Kidney capillary endothelial cell (primary cell): ENCODE data around the gene COL24A1.
"Not testable (repeated sequence)": the region's sequence is repeated elsewhere in the genome, so short reads cannot be mapped to it uniquely, and the experiment has no call there.

Experiments
- DNase-seq: peaks from one replicate; pipeline ENCODE4 v3.0.0-alpha.2; 2018; ENCODE audit warnings: low spot score

The COL24A1 gene

DNA sequence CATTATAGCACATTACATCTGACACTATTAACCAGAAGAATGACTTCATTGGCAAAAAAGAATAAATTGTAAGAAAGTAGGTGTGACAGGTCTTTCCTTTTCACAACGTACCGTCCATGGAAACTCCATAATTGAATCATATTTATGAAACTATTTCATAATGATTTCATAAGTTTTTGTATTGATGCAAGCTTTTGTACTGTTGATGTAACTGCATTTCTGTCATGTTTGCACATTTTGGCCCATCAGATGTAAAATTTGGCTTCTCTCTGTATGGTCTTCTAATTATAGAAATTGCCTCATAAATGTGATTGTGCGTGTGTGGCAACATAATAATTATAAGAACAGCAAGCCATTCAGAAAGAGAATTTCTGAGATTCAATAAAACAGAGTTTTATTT, 267.7 kb downstream of the COL24A1 start:
- no peak for DNase-seq

DNA sequence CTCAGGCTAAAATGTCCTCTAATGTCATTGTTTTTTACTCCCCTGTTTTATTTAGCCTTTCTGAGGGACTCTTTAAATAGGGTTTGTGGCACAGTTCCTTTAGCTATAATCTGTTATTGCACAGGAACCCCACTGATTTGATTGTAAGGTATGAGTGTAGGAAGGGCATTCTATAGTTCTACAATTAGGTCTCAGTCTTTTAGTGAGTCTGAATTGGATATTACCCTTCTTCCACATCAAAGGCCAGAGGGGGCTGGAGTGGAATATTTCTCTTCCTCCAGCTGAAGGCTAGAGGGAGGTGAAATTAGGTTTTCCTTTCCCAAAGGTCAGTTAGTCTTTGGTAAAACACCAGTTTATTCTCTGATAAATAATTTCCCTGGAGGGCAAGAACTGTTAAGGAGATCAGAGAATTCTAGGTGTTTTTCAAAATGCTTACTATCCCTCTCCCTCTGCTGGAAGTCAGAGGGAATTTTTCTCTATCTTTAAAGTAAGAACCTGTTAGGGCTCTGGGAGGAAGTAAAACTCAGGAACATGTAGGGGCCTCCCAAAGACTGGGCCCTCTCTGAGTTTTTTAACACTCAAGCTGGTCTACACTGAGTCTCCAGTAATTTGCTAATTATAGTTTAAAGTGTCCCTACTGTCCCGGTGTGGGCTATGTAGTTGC, 272.1 kb downstream of the COL24A1 start:
- no peak for DNase-seq

DNA sequence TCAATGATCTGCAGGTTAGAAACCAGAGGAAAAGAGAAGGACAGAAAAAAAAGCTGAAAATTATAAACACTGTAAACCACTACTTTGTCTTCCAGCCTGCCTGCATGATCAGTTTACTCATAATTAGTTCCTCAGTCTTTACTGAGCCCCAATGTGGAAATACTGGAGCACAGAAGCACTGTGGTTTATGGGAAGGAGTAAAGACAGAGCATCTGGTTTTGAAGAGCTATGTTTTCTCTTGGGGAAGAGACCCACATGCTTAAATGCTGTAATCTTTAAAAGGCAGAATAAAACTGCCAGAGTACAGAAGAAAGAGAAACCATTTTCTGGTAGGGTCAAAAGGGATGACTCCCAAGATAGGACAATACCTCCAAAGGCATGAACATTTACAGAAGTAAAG, 289.4 kb downstream of the COL24A1 start:
- DNase-seq: no peak

DNA sequence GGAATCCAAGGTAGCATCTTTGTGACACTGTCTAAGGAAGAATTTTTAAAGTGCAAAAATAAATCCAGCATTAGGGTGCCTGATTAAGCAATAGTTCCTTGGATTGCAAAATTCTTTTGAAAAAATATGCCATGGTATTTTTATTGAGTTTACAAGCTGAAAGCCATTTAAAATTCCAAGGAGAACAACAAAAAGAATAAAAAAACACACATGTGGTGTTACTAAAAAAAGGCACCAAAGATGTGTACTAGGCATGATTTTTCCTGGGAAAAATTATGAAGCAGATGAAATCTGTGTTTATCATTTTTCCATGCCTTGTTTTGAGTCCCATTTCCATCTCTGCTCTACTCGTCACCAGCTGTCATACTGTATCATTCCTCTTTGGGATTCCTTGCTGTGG, 291.4 kb downstream of the COL24A1 start:
- no peak for DNase-seq

DNA sequence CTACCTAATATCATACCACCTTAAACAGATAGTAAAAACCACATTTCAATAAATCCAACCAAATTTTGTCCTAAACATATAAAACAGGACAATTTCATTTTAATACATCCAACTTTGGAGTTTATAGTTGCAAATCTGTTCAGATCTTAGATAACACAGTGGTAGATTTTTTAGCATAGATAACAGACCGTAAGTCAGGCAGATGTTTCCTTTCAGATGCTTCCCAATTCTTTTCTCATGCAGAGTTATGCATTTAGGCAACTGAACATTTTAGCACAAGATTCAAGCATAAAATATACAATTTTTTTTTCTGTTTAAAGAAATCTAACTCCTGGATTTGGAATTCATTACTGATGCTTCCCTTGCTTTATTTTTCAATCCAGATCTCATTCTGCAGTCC, 291.8 kb downstream of the COL24A1 start:
- DNase-seq: no peak

DNA sequence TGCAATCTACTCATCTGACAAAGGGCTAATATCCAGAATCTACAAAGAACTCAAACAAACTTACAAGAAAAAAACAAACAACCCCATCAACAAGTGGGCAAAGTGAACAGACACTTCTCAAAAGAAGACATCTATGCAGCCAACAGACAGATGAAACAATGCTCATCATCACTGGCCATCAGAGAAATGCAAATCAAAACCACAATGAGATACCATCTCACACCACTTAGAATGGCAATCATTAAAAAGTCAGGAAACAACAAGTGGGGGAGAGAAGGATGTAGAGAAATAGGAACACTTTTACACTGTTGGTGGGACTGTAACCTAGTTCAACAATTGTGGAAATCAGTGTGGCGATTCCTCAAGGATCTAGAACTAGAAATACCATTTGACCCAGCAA, 292.9 kb downstream of the COL24A1 start:
- not testable (repeated sequence) for DNase-seq

DNA sequence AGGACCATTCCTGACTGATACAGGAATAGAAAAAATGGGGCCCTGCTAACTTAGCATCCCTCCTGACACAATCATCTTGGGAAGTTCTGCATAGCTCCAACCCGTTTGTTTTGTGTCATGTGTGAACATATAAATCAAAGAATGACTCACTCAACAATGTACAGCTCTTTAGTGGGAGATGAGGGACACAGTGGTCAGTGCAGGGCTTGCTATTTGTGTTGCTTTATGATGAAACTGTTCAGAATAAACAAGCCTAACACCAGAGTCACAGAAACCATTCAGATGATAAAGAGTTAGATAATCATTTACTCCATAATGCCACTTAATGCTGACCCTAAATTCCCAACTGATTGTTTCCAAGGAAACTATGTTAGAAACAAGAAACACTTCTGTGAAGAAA, 294.1 kb downstream of the COL24A1 start:
- DNase-seq: no peak

DNA sequence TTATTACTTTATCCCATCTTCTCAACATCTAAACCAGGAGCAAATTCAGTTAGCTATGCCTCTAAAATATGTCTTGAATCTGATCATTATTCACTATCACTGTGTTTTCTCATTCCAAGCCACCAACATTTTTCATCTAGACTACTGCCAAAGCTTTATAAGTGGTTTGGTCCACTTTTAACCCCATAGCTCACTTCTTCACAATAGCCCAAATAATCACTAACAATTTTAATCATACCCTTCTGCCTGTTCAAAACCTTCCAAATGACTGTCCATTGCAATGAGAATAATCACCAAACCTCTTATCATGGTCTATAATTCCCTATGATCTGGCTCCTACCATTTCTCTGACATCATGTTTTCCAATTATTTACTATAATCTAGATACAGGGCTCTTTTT, 298.6 kb downstream of the COL24A1 start:
- DNase-seq: no peak

DNA sequence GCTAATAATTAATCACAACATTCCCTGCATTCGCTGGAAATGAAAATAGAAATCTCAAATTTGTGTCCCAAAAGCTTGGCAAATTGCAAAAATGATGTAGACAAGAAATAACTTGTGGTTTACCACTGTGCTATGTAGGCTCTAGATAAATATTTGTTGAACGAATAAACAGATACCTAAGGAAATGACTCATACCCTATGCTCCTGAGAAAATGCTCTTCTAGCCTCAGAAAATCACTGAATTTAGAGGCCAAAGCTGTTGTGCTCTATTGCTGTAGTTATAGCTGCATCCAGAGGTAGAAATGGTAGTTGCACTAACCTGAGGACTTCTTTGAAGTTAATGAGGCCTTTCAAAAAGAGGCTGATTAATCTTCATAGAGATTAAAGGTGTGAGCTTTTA, 306.3 kb downstream of the COL24A1 start:
- peak; percentile 25 for DNase-seq

DNA sequence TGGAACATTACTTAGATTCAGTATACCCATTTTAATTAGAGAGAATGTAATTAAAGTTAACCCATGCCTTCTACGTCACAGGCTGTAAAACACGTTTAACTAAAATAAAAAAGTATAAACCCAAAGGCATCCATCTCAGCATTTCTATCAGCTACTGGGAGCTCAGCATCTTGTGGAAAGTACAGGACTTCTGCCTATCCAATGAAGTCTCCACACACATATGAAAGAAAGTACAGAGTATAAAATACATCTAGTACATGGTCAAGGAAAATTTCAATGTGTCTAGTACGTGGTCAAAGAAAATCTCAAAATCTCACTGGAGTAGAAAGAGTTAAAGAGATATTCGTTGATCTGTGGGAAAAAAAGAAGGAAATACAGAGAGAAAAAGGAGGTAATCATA, 306.9 kb downstream of the COL24A1 start:
- DNase-seq: no peak

DNA sequence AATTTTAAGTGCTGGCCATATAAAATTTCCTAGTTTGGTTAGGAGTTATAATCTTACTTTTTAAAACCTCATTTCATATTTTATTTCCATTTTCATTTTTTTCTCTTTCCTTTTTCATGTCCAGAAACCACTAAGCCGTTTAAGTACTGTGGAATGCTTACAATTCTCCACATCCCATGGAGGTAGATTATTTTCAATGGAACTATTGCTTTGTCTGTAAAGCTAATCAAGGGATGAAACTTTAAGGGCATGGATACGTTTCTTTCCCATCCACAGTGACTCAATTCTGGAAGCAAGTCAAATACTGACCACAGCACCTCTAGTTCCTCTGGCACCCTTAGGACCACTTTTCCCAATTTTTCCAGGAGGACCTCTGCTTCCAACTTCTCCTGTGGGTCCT, 309.2 kb downstream of the COL24A1 start:
- DNase-seq: no peak

DNA sequence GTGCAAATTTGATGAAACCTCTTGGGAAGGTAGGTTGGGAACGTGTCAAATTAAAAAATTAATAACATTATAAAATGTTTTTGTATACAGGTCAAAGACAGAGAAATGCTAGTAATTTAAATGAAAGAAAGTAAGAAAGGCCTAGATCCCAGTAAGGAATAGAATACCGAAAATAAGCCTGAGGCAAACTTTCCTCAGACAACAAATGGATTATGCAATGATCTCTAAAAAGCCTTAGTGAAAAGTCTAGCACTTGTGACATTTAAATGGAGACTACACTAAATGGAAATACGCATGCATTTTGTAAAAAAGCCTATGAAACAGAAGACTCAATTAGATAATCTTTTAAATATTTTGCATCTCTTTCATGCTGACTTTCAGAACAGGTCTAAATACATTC, 309.9 kb downstream of the COL24A1 start:
- no peak for DNase-seq

DNA sequence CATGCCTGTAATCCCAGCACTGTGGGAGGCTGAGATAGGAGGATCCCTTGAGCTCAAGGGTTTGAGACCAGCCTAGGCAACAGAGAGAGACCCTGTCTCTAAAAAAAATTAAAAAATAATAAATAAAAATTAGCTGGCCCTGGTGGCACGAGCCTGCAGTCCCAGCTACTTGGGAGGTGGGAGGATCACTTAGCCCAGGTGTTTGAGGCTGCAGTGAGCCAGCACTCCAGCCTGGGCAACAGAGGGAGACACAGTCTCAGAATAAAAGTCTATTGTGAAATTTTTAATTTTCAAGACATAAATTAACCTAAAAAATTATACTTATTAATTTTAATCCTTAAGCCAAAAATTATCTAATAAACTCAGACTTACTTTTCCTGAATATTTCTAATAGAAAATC, 317.1 kb downstream of the COL24A1 start:
- DNase-seq: no peak

DNA sequence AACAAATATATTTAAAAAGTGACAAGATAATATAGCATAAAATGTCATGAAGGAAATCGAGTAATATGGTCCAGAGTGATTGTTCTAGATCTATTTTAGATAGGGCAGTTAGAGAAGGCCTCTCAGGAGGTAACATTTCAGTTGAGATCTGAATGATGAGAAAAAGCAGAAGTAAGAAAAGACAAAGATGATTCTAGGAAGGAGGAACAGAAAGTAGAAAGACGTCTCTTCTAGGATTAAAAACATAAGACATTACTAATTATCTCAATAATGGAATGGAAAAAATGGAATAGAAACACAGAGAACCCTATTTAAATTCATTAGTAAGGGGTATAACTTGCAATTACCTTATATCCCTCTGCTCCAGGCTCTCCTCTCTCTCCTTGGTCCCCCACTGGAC, 318.3 kb downstream of the COL24A1 start:
- no peak for DNase-seq

DNA sequence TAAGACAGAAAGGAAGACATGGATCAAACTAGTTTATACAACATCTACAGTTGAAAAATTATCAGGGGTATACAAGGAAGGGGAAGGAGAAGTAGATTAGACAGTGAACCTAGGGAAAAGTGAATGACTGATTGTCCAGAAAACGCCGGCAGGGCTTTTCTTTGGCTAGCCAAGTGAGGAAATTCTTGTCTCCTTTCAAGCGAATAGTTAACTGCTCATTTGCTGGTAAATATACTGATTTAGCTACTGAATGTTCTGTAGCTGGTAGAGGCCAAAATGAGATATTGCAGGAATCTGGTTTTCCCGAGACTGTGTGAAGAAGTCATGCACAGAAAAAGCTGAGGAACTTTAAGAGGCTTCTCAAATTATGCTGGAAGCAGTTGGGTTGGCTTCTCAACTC, 319.8 kb downstream of the COL24A1 start:
- DNase-seq: no peak

DNA sequence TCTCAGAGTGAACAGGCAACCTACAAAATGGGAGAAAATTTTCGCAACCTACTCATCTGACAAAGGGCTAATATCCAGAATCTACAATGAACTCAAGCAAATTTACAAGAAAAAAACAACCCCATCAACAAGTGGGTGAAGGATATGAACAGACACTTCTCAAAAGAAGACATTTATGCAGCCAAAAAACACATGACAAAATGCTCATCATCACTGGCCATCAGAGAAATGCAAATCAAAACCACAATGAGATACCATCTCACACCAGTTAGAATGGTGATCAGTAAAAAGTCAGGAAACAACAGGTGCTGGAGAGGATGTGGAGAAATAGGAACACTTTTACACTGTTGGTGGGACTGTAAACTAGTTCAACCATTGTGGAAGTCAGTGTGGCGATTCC, 323.4 kb downstream of the COL24A1 start:
- DNase-seq: not testable (repeated sequence)

DNA sequence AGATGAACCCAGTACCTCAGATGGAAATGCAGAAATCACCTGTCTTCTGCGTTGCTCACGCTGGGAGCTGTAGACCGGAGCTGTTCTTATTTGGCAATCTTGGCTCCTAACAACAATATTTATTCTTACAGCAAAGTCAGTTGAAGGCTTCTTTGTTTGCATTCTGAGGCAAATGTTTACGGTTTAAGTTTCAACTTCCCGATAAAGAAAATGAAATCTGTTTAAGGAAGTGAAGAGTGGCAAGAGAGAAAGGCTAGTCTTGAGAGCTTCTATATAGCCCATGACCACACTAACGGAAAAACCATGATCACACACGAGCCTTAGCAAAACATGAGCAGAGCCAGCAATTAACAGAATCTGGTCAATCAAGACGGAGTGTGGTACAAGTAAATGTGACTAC, 325.7 kb downstream of the COL24A1 start:
- DNase-seq: no peak

DNA sequence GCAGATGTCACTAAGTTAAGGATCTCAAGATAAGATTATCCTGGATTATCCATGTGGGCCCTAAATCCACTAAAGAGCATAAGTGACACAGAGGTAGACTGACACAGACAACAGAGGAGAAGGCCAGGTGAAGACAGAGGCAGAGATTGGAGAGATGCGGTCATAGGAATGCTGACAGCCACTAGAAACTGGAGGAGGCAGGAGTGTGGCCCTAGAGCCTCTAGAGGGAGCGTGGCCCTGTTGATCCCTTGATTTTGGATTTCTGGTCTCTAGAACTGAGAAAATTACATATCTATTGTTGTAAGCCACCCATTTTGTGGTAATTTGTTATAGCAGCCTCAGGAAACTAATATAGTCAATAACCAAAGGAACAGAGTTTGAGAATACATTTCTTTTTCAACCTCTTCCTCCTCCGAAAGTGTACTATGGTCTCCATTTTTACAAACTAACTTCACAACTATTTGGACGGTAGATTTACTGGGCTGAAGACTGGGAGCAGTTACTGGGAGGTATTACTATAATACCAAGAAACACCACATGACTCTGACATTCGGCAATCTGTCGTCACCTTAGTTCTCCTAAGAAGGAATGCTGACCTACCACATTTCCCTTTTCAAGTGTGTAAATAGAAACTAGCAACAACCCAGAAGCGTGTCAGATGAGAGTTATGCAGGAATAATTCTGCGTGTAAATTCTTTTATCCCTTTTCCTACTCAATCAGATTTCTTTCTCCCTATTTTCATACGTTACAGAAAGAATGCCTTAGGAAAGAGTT, 332.3 kb downstream of the COL24A1 start:
- DNase-seq: no peak

DNA sequence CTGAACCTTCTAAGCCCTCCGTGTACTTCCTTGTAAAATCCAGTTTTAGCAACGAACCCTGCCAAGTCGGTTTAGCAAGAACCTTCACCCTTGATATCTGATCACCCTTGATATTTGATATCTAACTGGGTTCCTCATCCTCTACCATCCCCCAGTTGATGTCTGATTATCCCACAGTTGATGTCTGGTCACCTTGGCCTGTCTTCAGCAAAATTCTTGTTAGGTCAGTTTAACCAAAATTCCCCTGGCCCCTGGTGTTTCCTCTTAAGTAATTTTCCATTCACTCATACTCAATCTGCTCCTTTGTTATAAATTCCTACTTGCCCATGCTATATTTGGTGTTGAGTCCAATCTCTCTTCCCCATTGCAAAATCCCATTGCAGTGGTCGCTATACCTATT, 333.9 kb downstream of the COL24A1 start:
- DNase-seq: no peak

DNA sequence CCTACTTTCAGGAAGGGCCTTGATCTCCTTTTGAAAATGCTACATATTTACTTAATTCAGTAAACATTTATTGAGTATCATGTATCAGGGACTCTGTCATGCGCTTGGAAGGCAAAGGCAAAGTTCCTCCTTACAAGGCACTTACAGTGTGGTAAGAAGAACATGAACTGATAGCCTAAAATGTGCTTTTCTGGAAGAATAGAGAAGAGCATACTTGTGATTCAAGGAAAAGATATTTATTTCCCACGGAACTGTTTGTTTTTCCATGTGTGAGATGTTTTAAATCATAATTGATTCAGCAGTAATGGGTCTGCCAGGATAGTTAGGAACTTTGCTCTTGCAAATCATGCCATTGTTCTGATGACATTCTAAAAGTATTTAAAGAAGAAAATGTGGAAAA, 338.2 kb downstream of the COL24A1 start:
- DNase-seq: no peak

DNA sequence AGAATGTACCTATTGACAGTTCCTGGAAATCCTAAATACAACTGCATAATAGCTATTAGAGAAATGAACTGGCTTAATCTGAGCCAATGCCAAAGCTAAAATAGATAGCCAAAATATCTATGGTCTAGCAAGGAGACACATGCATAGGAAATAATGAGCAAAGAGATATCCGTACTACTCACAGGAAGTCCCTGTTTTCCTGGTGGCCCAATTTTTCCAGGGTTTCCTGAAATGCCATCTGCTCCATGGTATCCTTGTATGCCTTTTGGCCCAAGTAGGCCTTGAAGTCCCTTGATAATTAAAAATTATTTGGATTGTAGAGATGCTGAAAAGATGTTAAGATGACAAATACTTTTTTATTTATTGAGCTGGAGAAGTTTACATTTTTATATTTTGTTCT, 340.0 kb downstream of the COL24A1 start:
- peak; percentile 2 for DNase-seq

DNA sequence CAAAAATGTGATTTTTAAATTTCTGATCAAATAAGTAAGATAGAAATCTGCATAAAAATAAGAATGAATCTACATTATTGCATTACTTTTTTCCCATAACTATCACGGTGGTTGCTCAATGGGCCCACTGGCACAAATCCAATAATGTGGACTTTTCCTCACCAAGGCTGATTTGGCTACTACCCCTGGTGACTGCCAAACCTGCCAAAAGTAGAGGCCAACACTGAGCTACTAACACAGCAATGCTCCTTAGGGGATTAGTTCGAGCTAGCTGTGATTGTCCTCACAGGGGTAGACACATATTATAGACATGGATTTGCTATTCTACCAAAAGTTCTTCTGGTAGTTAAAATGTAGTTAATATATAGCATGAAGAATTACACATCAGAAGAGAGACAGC, 340.7 kb downstream of the COL24A1 start:
- DNase-seq: no peak

DNA sequence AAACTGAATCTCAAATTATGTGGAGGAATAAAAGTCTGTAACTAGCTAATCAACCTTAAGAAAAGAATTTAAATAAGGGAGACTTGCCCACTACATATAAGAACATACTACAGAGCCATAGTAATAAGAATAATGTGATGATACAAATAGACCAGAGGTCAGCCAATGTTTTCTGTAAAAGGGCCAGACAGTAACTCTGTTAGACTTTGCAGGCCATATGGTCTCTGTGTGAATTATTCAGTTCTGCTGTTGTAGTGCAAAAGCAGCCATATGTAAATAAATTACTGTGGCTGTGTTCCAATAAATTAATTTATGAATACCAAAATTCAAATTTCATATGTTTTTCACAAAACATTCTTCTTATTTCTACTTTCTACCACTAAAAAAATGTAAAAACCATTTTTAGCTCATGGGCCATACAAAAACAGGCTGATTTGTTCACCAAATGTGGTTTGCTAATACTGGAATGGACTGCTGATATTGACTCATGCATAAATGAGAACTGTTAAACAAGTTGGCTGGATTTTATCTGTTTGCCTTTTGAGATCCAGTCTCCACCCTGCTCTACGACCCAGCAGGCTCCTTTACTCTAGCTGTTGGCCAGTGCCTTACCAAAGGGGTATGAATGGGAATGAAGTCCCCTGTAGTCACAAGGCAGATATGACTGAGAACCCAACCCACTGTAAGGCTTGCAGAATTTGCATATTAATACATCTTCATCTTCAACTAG, 350.2 kb downstream of the COL24A1 start:
- DNase-seq: no peak
